Stimulated activated CD8-positive, alpha-beta memory T cell treated with anti-CD3 and anti-CD28 coated beads, Interleukin-12 subunit alpha, Interleukin-12 subunit beta, amount 100 ng/mL, for 24 hours (primary cell): Measurements from ENCODE around the gene ABTB2.
"Not testable (repeated sequence)": the region's sequence is repeated elsewhere in the genome, so short reads cannot be mapped to it uniquely, and the experiment has no call there.

ENCODE experiments used
- DNase-seq: peaks from one replicate; pipeline ENCODE4 v3.0.0-alpha.2; 2020; ENCODE audit errors: extremely low read depth

ABTB2 gene

DNA sequence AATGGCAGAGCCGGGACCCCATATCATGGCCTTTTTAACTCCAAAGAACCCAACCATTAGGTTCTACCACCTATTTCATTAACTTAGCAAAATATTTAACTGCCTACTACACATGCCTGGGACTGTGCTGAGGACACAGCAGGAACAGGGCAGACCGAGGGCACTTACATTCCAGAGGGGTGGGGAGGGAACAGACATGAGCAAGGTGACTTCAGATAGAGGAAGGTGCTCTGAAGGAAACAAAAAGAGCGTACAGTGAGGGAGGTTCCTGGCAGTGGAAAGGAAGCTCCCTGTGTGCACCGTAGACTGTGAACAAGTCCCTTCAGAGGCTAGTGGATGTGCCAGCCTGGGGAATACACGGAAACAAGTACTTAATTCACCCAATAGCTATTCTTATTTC lies 169.6 kb downstream of the ABTB2 start:
- DNase-seq: no peak

DNA sequence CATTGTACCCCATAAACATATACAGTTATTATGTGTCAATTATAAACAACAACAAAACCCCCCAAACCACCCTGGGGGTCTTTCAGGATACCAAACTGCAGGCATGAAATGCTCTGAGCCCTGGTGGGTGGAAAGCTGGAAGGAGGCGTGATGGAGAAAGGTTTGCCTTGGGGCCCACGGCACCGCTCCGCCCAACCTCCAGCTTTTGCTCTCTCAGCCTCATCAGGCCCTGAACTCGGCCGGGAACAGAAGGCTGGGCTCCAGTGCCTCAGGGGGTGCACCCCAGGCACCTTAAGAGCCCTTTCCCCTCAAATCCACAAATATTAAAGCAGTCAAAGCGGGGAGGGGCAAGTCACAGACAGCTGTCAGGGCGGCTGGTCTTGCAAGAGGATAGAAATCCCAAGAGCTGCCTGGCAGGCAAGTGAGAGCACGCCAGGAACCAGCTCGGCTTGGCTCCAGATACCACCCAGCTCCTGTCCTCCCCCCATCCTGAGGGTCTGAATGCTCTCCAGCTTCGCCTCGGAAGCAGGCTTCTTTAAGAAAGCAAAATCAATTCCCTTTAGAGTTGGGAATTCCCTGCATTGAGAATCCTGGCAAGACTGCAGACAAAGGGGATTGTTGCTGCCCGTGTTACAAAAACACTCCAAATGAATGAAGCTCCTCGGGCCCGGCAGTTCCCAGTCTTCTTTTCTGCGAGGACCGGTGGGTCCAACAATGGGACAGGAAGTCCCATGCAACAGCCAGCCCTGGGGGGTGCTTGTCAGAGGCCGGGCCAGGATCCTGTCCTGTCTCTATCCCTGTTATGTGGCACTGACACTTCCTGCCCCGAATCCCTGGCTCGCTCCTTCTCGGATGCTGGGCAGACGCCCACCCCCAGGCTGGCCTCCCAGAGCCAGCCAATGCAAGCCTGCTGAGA lies 171.6 kb downstream of the ABTB2 start:
- DNase-seq: no peak

DNA sequence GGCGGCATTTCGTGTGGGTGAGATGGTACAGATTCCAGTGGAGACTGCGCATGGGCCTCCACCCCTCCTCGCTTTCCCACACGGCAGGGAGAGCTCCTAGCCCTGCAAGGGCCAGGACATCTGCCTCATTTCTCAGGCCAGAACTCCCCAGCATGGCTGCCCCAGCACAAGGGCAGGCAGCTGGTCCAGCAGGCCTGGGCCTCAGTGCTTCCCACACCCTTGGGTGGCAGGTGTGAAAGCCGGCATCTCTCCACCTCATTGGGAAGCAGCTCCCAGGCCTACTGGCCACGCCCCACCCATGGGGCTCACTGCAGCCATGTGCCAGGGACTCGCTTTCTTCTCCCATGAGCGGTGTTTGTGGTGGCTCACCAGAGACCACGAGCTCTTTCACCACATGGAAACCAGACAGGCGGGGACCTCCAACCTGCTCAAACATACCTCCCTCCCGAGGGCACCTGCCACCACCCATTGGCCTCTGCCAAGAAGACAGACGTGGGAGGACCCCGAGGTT lies 173.2 kb downstream of the ABTB2 start:
- no peak for DNase-seq

DNA sequence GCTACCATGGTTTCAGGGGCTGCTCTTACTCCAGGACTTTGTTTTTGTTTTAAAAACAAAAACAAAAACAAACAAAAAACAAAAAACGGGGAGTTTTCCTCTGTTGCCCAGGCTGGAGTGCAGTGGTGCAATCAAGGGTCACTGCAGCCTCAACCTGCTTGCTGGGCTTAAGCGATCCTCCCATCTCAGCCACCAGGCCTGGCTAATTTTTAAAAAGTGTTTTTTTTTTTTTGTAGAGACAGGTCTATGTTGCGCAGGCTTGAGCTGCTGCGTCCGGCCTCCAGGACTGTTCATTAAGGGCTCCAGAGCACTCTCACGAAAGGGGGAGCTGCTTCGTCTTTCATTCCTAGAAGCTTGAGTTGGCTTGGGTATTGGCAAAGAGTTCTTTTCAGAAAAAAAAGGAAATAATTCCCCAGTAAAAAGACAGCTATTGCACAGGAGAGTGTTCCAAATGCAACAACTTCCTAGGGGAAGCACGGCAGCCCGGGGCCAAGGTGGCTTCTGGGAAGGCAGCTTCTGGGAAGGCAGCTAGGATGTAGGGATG lies 173.9 kb downstream of the ABTB2 start:
- DNase-seq: no peak

DNA sequence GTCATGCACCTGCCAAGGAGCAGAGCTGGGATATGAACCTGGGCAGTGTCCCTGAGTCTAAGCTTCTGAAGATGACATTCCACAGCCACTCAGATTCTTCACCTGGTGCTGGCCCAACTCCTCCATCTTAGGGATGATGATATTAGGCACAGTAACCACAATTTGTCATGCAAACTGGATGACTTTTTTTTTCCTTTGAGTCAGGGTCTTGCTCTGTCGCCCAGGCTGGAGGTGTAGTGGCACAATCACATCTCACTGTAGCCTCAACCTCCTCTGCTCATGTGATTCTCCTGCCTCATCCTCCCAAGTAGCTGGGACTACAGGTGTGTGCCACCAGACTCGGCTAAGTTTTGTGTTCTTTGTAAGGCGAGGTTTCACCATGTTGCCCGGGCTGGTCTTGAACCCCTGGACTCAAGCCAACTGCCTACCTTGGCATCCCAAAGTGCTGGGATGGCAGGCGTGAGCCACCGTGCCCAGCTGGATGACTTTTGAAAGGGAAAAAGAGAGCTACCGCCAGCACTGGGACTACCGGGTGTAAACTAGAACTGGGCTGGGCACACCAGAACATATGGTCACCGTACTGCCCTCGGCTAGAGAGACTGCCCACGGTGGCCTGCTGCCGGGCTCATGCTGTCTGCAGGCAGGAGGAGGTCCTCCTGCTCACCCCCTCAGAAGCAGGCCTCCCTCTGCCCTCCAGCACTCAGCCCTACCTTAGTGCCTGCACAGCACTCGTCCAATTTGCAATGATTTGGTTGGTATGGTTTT lies 174.7 kb downstream of the ABTB2 start:
- no peak for DNase-seq

DNA sequence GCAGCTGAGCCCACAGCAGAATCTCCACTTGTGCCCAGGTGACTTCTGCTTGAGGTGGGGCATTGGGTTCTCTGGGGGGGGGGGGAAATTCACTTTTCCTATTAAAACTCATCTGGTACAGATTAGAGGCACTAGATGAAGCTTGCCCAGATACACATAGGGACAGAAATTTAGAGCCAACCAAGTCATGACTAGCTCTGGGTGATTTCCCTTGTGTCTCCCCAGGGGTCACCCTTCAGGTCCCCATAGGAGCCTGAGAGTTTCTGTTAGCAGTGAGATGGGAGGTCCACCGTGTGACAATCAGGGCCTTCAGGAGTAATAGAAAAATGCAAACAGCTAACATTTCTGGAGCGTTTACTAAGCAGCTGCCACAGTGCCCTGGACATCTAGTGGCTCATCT lies 175.4 kb downstream of the ABTB2 start:
- no peak for DNase-seq

DNA sequence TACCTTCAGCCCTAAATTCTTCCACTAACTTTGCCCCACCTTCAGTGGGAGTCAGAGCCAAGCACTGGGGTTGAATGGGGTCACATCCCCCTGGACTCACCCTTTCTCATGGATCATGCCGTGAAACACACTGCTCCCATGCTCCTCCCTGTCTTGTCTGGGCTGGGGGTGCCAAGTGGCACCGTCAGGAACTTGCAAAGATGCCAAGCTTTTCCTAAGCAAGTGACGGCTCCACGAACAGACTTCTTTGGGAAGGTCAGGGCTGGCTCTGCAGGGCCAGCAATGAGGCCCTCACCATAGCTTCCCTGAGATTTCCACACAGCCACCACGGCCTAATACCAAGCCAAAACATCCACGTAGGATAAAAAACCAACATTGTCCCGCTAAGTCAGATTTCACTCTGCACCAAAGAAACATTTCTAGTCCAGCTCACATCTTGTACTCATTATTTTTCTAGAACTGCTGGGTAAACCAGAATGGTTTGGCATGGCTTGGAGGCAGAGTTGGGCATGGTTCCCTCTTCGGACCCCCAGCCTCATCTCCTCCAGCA lies 175.9 kb downstream of the ABTB2 start:
- DNase-seq: no peak

DNA sequence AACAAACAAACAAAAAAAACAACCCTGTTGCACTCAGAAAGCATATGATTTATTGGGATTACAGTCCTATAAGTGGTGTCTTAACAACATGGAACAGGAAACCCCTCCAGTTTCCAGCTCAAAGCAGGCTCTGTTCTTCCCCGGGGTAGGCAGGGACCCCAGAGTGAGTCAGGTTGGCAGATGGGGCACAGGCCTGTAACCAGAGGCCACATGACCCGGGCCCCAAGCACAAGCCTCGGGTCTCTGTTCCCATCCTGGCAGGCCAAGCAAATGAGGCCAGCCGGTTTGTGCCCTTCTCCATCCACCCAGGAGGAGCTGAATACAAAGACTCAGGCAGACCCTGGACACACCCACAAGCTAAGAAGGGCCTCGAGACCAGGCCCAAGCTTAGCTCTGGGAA lies 176.6 kb downstream of the ABTB2 start:
- DNase-seq: no peak

DNA sequence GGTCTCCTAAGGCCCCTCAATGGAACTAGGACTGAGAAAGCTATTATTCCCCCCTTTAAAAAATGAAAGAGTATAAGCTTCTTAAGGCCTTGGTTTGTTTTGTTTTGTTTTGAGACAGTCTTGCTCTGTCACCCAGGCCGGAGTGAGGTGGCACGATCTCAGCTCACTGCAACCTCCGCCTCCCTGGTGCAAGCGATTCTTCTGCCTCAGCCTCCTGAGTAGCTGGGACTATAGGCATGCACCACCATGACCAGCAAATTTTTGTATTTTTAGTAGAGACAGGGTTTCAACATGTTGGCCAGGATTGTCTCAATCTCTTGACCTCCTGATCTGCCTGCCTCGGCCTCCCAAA lies 177.0 kb downstream of the ABTB2 start:
- DNase-seq: not testable (repeated sequence)

DNA sequence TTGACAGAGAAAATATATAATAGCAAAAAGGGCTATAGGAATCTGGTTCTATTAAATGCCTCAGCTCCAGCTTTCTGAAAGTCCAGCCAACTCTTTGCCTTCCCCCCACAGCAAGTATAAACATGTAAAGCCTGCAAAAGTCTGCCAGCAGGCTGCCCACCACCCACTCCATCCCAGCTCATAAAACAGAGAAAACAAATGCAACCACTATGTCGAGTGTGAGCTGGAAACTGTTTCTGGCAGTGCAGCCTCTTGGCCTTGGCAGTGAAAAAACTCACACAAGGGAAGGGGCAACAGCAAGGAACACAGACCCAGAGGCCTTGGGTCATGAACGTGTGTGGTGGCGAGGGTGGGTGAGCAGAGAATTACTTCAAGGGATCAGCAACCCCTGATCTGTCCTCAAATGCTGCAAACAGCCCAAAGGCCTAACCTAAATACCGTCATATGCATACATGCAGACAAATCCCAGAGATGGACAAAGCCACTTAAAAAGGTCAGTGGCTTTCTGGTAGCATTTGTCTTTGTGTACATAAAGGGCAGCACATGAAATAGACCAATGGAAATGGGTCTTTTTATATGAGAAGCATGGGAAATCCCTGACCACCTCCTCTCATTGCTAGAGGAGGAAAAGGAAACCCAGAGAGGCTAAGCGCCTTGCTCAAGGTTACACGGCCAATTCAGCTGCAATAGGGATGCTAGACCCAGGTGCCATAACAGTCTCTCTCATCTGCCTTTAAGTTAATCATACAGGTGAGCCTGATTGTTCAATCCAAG lies 177.6 kb downstream of the ABTB2 start:
- no peak for DNase-seq

DNA sequence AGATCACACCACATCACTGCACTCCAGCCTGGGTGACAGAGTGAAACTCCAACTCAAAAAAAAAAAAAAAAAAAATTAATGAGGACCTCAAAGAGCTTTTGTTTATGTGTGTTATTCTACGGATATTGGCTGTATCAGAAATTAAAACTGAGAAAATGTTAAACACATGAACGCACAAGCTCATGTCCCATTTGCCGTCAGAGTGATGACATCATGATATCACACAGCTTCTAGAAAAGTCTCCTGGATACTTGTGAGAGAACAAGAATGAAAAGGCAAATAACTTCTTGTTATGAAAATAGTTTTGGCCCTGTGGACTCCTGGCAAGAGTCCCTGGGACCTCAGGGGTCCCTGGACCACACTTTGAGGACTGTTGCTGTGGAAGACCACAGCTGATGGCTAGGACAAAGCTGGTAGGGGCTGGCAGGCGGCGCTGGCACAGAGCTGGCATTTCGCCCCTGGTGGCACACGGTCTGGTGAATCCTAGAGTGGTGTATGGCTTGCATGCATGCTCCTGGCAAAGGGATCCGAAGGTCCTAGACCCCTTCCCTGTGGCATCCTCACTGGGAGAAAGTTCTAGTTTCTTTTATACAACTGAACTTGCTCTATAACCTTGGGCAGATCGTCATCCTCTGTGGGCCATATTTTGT lies 178.7 kb downstream of the ABTB2 start:
- DNase-seq: no peak

DNA sequence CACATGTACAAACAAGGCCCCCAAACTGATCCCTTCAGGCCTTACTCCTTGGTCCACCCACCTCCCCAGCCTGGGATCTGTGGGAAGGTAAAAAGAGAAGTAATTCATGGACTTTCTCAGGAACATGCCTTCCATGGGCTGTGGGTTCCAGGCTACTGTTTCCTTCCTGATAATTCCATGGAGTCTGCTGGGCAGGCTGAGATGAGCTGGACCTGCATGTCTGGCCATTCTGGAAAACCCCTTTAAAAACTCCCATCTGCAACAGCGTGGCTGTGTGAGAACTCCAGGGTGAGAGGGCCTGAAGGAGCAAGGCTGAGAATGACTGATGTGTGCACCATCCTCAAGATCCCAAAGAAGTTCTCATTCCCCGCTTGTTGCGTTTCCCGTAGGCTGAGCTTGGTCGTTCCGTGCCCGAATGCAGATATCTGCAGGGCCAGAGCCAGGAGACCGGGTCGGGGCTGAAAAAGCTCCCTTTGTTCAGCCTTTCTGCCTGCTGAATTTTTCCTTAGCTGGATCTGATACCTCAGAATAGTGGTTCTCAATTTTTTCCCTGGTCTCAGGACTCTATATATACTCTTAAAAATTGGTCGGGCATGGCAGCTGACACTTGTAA lies 179.5 kb downstream of the ABTB2 start:
- DNase-seq: no peak

DNA sequence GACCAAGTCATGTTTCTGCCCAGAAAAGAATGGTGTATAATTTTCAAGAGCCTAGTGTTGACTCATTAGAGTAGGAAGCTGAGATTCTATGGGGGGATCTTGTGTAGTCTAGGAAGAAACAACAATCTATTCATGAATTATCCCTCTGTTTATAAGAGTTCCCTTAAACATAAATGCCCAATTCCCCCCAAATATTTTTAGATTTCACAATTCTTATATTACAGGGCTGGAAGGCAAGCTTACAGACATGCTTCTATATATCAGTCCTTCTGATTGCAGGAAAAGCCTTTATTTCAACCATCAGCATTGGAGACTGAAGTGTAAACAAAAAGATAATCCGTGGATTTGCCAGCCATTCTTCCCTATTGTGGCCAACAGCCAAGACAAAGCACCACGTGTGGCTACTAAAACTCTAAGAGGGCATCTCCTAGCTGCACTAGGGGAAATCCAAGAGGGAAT lies 181.0 kb downstream of the ABTB2 start:
- no peak for DNase-seq

DNA sequence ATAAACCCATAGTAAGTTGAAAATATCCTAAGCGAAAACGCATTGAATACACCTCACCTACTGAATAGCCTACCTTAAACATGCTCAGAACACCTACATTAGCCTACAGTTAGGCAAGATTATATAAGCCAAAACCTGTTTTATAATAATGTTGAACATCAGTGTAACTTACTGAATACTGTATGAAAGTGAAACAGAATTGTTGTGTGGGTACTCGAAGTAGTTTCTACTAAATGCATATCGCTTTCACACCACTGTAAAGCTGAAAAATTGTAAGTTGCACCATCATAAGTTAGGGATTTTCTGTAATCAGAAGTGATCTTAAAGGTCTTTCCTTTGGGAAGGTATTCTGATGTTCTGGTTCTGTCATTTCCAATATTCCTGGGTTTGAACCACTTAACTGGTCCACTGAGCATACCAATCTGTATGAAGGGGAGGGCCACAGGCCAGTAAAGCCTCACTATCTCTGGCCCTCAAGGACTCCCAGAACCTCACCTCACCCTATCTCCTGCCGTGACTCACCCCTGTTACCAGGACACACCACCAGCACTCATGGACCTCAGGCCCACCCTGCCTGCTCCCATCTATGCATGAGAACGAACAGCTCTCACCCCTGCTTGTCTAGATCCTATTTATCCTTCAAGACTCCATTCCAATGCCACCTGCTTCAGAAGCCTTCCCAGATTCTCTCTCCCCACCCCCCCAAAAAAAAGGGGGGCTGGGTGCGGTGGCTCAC lies 182.4 kb downstream of the ABTB2 start:
- DNase-seq: no peak

DNA sequence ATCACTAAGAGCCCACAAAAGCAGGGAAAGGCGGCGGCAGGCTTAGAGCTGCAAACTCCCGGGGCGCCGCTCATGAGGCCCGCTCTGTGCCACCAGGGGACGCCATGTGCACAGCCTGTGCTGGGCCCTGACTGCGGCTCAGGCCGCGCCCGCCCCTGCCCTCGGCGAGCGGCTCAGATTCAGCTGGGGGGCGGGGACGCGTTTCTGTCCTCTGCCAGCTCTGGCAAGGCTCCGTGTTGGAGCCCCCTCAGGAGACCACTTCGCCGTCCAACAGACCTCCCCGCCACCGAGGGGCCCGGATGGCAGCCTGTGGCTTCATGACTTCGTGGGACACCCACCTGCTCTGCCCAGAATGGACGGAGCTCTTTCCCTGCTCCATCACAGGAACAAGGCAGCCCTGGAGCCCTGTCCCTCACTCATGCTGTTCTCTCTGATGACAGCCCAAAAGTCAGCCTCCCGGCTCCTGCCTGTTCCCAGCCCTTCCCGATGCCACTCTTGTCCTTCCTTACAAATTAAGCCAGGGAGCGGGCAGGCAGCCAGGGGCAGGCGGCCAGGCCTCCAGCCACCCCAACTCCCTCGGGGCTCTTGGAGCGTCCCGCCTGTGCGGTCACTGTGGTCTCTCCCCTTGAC lies 183.3 kb downstream of the ABTB2 start:
- DNase-seq: peak; percentile 64

DNA sequence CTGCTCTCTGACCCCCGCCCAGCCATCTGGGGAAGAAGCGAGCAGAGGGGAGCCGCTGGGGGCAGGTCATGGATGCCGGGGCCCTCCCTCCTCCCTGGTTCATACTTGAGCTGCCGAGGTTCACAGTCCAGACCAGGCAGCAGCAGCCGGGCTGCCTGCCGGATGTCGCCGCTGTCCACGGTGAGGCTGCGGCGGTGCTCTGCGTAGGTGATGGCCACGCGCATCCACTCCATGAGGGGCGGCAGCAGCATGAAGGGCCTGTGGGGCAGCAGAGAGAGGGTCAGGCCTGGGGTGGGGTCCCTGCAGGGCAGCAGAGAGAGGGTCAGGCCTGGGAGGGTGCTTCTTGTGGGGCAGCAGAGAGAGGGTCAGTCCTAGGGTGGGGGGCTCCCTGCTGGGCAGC lies 184.8 kb downstream of the ABTB2 start:
- DNase-seq: no peak

DNA sequence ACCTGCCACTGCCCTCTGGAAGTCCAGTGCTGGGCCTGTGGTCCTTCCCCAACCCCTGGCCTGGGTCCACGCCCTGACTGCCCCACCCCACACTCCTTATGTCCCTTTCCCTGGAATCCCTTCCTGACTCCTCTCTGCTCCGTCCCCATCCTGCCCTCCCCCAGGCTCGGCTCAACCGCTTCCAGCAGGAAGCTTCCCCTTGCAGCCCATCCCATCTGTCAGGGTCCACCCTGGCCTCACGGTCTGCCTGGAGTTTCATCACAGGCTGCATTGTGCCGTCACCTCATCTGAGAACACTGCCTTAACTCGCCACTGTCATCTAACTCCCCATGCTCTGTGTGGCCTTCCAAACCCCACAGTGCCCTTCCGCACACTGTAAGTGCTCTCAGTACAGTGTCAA lies 188.1 kb downstream of the ABTB2 start:
- no peak for DNase-seq

DNA sequence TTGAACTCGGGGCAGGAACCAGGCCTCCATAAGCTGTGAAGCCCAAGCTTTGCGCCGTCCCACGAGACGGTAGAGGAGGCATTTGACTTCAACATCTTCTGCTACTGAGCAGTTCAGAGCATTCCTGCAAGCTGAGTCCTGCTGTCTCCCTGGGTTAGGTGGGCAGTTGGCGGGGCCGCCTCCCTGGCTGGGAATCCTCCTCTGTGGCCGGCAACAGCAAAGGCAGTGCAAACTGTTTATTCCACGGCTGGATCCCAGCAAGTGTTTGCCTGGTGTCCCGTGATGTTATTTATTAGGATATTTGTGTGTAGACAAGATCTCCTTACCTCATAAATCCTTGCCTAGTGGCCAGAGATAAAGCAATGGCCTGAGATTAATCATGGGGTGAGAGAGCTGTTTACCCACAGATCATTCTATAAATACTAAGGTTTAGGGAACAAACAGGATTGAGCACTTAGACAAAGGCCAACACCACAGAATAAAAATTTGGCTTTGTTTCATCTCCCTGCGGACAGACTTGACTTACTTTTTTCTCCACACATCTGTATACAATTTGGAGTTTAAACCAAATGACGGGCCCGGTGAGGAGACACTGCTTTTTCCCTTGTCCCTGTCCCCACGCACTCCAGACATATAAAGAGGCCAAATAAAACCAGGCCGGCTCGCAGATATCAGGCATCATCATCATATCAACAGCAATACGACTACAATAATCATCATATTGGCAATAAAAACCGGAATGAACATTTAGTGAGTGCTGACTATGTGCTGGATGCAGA lies 189.0 kb downstream of the ABTB2 start:
- DNase-seq: no peak

DNA sequence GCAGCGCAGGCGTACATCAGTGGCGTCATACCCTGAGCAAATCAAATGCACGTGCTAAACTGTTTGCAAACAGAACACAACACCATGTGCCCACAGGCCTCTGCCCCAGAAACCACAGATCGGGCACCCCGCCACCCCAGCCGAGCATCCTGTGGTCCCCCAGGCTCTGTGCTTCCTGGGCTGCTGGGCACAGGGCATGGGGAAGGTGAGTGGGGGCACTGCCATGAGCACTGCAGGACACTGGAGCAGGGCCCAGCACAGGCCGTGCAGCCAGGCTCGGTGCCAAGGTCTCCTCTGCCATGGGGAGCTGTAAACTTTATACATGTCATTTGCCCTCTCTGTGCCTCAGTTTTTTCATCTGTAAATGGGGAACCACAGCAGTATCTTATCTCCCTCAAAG lies 189.8 kb downstream of the ABTB2 start:
- DNase-seq: no peak
